Stimulated activated CD8-positive, alpha-beta memory T cell treated with anti-CD3 and anti-CD28 coated beads, Interleukin-4, amount 100 ng/mL, for 4 hours (primary cell): ENCODE results near the gene MDGA2.

Source experiments
- DNase-seq, 2 donors: peaks; one replicate each; pipeline ENCODE4 v3.0.0-alpha.2; 2020; ENCODE audit warnings: low read depth in 2 of 2, low spot score in 1 of 2

Gene MDGA2

GRCh38 chr14:47675466-47676314, at the start of gene MDGA2:
TSS of gene MDGA2 (minus strand) at chr14:47675605.
- DNase-seq = no peak

DNA sequence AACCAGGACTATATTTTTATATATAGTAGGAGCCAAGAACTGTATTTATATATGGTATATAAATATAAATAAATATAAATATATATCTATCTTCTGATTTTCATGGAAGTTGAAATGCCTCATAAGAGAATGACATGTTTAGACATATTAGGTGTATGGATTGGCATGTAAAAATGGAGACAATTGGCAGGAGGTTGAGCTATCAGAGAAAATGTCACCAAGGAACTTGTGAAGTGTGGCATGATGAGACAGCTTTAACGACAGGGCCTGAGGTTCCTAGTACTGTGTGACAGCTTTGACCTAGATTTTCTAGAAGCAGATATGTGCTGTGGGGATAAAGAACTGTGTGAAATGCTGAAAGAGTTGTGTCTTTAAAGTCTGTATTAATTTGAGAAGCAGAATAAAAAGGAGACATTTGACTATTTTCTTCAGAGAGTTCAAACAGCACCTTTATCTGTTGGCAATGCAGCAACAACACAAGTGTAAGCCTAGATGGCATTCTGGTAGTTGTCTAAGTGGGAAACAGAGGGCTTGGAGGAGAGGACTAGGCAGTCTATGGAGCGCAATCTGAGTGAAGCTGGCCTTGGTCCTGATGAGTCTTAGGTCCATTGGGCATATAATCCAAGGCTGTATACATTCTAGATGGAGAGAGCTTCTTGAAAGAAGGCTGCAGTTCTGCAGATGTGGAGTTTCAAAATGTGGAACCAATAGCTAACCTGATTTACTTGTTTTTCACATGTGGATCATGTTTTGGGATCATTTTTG, 47.7 kb upstream of the MDGA2 start:
- DNase-seq = no peak

GRCh38 chr14:47720281-47720680, 44.9 kb upstream of the MDGA2 start:
- DNase-seq = no peak

- no peak for DNase-seq
Observed at GRCh38 chr14:47715330-47715729, 39.9 kb upstream of the MDGA2 start.

GRCh38 chr14:47710581-47710980, 35.2 kb upstream of the MDGA2 start:
- DNase-seq = no peak

GRCh38 chr14:47705683-47706082, 30.3 kb upstream of the MDGA2 start:
- no peak for DNase-seq

DNA sequence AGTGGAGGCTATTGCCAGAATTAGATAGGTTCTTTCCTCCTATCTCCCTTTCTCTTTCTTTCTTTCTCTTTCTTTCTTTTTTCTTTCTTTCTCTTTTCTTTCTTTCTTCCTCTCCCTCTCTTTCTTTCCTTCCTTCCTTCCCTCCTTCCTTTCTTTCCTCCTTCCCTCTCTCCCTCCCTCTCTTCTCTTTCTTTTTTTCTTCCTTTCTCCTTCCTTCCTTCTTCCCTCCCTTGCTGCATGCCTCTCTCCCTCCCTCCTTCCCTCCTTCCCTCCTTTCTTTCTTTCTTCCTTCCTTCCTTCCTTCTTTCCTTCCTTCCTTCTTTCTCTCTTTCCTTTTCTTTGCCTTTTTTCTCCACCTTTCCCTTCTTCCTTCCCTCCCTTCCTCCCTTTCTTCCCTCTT, 16.4 kb upstream of the MDGA2 start:
- no peak for DNase-seq

DNA sequence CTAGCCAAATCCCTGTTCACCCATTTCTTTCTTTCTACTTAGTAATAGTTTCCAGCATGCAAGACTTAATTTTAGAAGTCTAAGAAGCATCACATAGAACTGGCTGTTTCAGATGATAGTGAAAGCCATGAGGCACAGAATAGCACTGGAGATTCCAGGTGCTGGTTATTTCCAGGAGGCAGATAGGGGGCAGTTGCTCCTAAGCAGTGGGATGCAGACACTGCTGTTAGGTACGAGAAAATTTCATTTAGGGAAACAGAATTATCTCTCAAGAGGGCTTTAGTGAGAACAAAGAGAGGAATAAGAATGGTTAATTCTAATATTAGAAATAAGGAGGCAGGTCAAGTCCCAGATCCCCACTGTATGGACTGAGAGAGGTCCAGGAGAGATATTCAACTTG, 3.6 kb upstream of the MDGA2 start:
- DNase-seq = no peak

DNA sequence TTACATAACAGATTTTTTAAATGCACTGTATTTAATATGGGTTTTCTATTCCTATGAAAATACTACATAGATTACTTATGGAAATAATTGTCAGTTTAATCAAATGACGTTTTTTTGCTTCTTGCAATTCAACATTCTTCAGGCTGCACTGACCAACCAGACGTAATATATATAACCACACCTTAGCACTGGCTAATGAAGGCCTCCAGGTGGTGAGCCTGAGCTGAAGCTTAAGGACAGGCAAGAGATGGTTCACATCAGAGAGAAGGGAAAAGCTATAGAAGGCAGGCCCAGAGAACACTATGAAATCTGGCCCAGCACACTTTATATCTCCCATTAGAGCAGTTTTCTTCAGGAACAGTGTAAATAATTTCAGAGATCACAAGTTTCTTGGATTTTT, 2.8 kb upstream of the MDGA2 start:
- DNase-seq = no peak

- no peak for DNase-seq
Observed at GRCh38 chr14:47676315-47676617, 861 bp upstream of the MDGA2 start.

DNA sequence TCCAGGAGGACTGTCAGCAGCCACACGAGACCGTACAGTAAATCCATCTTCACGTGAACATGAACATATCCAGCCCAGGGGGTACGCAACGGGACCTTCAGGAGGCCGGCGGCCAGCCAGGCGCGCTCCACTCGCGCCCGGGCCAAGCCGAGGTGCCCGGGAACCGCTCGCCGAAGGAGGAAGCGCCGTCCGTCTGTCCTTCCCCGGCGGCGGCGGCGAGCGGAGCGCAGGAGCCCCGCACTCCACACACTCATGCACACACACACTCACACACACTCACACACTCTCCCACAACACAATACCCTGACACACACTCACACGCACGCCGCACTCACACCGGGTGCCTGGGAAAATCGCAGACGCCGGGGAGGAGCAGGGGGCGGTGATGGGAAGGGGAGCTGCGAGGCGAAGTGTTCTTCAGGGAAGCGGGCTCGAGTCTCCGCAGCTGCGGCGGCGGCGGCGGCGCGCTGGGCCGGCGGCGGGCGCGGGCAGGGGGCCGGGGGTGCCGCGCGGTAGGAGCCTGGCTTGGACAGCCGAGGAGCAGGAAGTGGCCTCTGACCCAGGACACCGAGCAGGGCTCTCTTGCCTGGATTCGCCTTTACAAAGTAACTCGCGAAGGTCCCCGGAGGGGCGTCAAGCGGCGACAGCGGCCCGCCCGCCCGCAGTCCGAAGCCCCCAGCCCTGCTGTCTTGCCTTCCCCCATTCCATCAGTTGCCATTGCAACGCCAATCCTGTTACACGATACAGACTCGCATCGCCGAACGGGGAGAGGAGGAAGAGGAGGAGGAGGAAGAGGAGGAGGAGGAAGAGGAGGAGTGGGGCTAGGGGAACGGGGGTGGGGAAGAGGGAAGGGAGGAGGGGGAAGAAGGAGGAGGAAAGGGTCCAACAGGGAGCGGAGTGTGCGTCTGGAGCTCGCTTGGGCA, 601 bp downstream of the MDGA2 start:
- DNase-seq = no peak

- DNase-seq = no peak
Observed at GRCh38 chr14:47674148-47674542, 1.3 kb downstream of the MDGA2 start.

- DNase-seq = no peak
Observed at GRCh38 chr14:47665337-47666134, 9.9 kb downstream of the MDGA2 start.

DNA sequence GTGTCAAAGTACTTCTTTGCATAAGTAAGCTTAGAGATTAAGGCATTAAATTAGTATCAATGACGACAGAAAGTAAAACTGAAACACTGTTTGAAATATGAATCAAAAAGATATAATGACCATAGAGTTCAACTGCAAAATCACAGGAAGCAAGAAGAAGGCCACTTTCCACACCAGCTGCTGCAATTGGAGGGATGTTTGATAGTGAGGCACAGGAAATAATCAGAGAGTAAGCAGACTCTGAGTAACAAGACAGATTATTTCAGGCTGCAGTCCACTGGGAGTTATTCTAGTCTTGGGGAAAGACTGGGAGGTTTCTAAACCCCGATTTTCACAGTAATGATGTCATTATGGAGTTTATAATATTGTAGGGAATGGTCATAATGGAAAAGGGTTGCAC, 12.9 kb downstream of the MDGA2 start:
- no peak for DNase-seq

DNA sequence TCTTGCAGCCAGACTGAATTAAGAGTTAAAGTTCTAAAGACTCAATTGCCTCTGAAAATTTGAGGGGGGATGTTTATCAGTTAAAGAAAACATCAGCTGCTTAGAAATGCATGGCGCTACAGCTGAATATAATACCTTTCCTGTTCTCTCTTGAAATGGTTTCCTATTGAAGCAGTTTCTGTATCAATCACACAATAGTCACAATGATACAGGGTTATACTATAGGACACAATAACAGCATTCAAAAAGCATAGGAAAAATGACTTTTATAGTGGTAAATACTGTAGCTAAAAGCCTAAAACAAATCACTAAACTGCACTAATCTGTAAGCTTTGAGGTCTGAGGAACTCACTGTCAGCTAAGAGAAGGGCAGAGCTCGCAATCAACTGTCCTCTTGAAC, 15.2 kb downstream of the MDGA2 start:
- DNase-seq = no peak

- no peak for DNase-seq
Observed at GRCh38 chr14:47658041-47658440, 17.4 kb downstream of the MDGA2 start.

GRCh38 chr14:47657143-47657542, 18.3 kb downstream of the MDGA2 start:
- DNase-seq = no peak

- DNase-seq = no peak
Observed at GRCh38 chr14:47651337-47651736, 24.1 kb downstream of the MDGA2 start.

GRCh38 chr14:47637753-47638152, 37.7 kb downstream of the MDGA2 start:
- DNase-seq = no peak

DNA sequence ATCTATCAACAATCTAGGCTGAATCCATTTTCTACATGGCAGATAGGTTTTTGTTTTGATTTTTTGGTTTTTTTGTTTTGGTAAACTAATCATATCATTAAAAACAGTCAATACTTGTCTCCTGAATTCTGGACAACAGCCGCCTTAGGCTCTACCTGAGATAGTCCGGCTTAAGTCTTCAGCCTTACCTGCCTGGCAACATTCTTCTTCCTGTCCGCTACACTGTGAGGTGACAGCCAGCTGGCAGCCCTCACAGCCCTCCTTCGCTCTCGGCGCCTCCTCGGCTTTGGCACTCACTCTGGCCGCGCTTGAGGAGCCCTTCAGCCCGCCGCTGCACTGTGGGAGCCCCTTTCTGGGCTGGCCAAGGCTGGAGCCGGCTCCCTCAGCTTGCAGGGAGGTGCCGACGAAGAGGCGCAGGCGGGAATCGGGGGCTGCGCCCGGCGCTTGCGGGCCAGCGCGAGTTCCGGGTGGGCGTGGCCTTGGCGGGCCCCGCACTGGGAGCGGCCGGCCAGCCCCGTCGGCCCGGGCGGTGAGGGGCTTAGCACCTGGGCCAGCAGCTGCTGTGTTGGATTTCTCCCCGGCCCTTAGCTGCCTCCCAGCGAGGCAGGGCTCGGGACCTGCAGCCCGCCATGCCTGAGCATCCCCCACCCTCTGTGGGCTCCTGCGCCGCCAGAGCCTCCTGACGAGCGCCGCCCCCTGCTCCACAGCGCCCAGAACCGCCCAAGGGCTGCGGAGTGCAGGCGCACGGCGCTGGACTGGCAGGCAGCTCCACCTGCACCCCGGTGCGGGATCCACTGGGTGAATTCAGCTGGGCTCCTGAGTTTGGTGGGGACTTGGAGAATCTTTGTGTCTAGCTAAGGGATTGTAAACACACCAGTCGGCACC, 49.0 kb downstream of the MDGA2 start:
- DNase-seq = no peak
